SK-N-SH treated with all-trans-retinoic acid at 6 μM for 48 hours (cell line): Measurements from ENCODE around the gene C19orf44.

Source experiments
- ARNTL ChIP-seq: fragments of 450-650 bp; formaldehyde crosslinking; IDR thresholded peaks from 2 replicates; pipeline ENCODE4 v1.5.0; 2020; ENCODE audit warnings: low read depth, mild to moderate bottlenecking, moderate library complexity, borderline replicate concordance
- BACH2 ChIP-seq: fragments of 250-450 bp; sonication (Bioruptor Pico); IDR thresholded peaks from 2 replicates; pipeline ENCODE4 v1.9.0; 2021; ENCODE audit warnings: mild to moderate bottlenecking, borderline replicate concordance
- CREB5 ChIP-seq: fragments of 250-450 bp; sonication (Bioruptor Pico); IDR thresholded peaks from 2 replicates; pipeline ENCODE4 v1.5.1; 2020; ENCODE audit warnings: low read depth, mild to moderate bottlenecking, moderate library complexity
- CSRNP3 ChIP-seq: fragments of 250-450 bp; sonication (Bioruptor Pico); IDR thresholded peaks from 2 replicates; pipeline ENCODE4 v1.5.1; 2021; ENCODE audit warnings: mild to moderate bottlenecking, moderate library complexity
- GLIS3 ChIP-seq: fragments of 250-450 bp; sonication (Bioruptor Pico); IDR thresholded peaks from 2 replicates; pipeline ENCODE4 v1.5.0; 2020; ENCODE audit warnings: mild to moderate bottlenecking, moderate library complexity
- OSR1 ChIP-seq: fragments of 250-450 bp; sonication (Bioruptor Pico); IDR thresholded peaks from 2 replicates; pipeline ENCODE4 v1.8.0; 2022; ENCODE audit warnings: moderate library complexity, mild to moderate bottlenecking, inconsistent platforms
- PATZ1 ChIP-seq: fragments of 250-450 bp; sonication (Bioruptor Pico); IDR thresholded peaks from 2 replicates; pipeline ENCODE4 v1.8.0; 2020; ENCODE audit warnings: mild to moderate bottlenecking, moderate library complexity, borderline replicate concordance
- POU6F1 ChIP-seq: fragments of 250-450 bp; sonication (Bioruptor Pico); IDR thresholded peaks from 2 replicates; pipeline ENCODE4 v1.8.0; 2021; ENCODE audit warnings: low read depth, mild to moderate bottlenecking, moderate library complexity, borderline replicate concordance
- TSHZ2 ChIP-seq: fragments of 250-450 bp; sonication (Bioruptor Pico); IDR thresholded peaks from 2 replicates; pipeline ENCODE4 v1.5.0; 2020; ENCODE audit warnings: mild to moderate bottlenecking, moderate library complexity
- ZFP3 ChIP-seq: fragments of 250-450 bp; sonication (Bioruptor Pico); IDR thresholded peaks from 2 replicates; pipeline ENCODE4 v1.5.0; 2020; ENCODE audit warnings: mild to moderate bottlenecking, moderate library complexity
- ZNF70 ChIP-seq: fragments of 450-650 bp; formaldehyde crosslinking; IDR thresholded peaks from 2 replicates; pipeline ENCODE4 v1.5.0; 2020; ENCODE audit warnings: mild to moderate bottlenecking, moderate library complexity
- ZNF8 ChIP-seq: fragments of 450-650 bp; formaldehyde crosslinking; IDR thresholded peaks from 2 replicates; pipeline ENCODE4 v1.5.0; 2020; ENCODE audit warnings: mild to moderate bottlenecking, moderate library complexity

GRCh38 chr19:16561382-16561781 lies 65.2 kb downstream of the C19orf44 start:
- TF ChIP-seq POU6F1 (CRISPR knock-in tag) (no peak), OSR1 (CRISPR knock-in tag) (no peak), BACH2 (CRISPR knock-in tag) (no peak), CREB5 (CRISPR knock-in tag) (no peak), PATZ1 (no peak), ZNF8 (no peak), CSRNP3 (CRISPR knock-in tag) (no peak), GLIS3 (CRISPR knock-in tag) (no peak), TSHZ2 (CRISPR knock-in tag) (no peak), ARNTL (no peak), ZFP3 (CRISPR knock-in tag) (no peak), ZNF70 (CRISPR knock-in tag) (no peak)
